GM21737 (cell line): ENCODE measurements around the gene MRPL51.
A peak's percentile ranks its signal among the peaks of the same experiment; 100 is the strongest.
"Not testable (repeated sequence)": the region's sequence is repeated elsewhere in the genome, so short reads cannot be mapped to it uniquely, and the experiment has no call there.

Experiments used
- ATAC-seq: cut with Tn5 transposase; IDR thresholded peaks from one replicate; pipeline ENCODE4 v1.9.1; 2021; ENCODE audit warnings: mild to moderate bottlenecking, moderate library complexity; ENCODE audit not compliant: unreplicated experiment

Gene MRPL51

DNA sequence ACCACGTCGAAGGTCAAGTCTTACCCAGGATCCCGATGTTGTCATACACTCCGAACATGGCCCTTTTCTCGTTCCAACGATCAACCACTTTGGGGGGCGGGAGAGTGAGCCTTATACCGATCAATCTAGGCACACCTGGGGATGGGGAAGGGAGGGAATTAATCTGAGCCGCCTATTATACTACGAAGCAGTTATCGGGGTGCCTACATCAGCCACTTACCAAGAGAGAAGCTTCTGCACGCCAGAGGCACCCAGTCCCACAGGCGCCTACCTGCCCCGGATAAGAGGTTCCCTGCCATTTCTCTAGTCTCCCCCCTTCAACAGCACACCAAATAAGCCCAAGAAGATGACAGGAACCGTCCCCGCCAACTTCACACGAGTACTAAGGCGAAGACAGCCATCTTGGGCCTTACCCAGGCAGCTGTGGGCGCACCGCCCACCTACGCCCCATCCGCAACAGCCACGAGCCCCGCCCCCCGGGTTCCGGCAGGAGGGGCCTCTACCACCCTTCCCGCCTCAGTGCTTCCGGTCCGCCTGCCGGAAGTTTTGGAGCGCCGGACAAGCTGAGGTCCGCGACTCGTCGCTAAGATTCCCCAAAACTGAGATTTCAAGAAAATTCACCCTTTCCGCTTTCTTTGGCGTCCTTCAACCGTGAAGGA is at the start of gene MRPL51:
MRPL51 (minus strand) TSS at position 425 of the 659 bp plus-strand sequence; CDS start at position 299, 126 bp downstream.
- peak; percentile 68 for ATAC-seq

DNA sequence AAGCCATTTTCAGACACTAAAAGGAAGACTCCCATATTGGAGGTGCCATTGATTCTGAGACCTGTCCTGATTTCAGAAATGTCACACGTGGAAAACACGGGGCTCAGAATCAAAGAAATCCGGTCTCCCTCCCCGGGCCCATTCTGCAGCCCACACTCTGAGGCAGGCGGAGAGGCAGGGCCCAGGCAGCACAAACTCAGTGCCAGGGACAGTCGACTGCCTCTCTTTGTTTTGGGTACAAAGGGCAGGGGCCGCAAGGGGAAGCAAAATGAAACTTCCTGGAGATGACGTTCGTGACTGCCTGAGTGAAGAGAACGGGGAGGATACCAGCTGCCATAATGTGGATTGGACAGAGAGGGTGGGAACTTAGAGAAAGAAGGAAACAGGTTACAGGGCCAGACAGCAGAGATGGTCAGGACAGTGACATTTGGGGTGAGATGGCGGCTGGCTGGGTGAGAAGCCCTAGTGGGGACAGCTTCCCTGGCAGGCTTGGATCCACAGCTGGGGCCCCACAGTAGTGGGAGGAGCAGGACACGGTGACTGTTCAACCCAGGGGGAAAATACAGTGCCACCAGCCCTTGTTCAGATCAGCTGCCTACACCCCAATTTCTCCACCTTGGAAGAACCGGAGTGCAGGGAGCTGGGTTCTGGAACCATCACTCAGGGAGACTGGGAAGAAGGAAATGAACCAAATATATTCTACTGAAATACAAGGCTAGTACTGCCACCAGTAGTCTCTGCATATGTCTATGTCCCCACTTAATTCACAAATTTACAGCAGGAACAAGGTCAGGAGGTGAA is 49.3 kb upstream of the MRPL51 start:
- ATAC-seq: no peak

DNA sequence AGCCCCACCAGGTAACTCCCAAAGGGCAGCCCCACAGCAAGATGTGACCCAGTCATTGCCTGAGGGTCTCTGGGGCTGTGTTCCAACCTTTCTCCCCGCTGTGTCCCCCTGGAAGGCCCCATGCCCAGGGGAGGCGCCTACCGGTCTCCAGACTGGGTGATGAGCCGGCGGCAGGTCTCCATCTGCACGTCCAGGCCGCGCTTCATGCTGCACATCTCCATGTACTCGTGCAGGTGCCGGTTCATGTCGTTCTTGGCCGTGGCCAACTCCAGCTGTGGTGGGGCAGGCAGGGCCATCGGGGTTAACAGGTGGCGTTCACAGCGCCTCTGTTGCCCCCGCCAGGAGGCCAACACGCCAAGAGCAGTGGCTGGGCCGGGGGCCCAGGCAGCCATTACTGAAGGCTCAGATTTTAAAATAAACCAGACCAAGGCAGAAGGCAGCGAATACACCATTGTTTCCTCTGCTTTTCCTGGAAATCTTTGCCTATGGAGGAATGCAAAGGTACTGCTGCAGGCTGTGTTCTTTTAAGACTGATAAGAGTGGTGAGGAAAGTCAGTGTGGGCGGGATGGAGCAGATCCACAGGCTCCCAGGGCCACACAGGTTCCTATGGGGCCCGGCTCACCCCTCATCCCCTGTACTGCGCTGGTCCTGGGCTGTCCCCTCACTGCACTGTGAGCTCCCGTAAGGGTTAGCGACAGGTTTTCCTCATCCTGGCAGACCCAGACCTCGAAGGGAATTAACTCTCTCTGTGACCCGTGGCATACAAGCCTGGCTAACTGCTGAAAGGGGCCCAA is 48.5 kb upstream of the MRPL51 start:
- ATAC-seq: no peak

DNA sequence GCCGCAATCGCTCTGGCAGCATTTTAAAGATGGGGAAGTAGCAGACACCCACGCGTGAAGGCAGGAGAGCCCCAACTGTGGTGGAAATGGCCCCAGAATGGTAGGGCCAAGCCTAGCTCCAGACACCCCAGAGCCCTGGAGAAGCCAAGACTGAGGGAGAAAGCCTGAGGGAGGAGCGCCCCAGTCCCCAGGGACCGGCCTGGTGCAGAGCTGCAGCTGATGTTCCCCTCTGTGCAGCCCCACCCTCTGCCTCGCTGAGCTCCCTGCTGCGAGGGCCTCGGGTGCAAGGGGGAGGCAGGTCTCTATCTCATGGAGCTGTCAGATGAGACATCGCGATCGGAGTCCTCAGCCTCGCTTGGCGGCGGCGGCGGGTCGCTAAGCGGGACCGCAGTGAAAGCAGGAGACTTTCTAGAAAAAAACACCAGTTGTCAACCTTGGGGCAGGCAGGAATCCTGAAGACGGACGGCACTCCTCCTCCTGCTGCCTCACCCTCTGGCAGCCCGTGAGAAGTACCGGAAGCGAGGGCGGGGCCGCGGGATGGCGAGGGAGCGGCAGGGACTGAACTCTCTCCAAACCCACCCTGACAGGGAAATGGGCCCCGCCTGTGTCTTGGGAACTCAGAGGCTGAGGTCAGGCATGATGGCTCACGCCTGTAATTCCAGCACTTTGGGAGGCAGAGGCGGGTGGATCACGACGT is 47.3 kb upstream of the MRPL51 start:
- ATAC-seq: peak; percentile 25

DNA sequence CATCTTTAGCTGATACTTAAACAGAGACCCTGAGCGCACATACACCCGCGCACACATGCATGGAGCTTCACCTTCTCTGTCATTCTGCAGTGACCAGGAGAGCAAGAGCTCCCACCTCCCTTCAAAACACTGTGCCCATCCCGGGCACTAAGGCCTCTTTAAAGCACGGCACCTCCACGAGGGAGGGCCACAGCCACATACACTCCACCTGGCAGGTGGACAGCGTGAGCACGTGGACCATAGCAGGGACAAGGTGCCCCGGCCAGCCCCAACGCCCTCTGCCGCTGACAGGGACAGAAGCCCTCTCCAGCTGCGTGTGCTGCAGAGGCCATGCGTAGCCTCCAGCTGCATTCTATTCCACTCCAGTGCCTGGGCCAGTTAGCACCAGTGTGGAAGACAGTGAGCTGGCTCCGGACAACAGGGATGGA is 46.7 kb upstream of the MRPL51 start:
- no peak for ATAC-seq

DNA sequence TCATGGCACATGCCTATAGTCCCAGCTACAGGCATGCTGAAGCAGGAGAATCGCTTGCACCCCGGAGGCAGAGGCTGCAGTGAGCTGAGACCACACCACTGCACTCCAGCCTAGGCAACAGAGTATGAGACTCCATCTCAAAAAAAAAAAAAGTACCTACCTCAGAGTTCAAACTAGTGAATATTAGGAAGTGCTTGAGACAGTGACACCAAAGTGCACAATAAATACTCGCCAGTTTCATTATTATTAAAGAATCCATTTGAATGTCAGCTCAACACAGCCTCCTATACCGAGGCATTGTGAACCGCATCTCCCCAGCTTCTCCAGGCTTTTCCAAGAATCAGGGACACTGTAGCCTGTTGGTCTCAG is 46.2 kb upstream of the MRPL51 start:
- ATAC-seq: no peak

DNA sequence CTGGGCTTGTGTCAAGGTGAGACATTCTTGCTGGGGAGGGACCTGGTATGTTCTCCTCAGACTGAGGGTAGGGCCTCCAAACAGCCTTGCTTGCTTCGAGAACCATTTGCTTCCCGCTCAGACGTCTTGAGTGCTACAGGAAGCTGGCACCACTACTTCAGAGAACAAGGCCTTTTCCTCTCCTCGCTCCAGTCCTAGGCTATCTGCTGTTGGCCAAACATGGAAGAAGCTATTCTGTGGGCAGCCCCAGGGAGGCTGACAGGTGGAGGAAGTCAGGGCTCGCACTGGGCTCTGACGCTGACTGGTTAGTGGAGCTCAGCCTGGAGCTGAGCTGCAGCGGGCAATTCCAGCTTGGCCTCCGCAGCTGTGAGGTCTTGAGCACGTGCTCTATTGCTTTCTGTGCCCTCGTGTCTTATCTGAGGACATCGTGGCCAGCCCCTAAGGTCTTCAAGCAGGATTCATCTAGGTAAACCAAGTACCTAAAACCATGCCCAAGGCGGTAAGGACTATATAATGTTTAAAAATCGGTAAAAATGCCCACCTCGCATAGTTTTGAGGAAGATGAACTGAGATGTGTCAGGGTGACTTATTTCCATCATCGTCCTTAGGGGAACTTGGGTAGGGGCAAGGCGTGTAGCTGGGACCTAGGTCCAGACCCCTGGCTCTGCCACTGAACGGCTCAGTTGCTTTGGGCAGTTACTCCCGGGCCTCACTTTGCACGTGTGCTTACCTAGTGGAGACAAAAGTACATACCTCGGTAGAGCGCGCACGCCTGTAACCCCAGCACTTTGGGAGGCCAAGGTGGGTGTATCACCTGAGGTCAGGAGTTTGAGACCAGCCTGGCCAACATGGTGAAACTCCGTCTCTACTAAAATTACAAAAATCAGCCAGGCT is 45.6 kb upstream of the MRPL51 start:
- ATAC-seq: no peak

DNA sequence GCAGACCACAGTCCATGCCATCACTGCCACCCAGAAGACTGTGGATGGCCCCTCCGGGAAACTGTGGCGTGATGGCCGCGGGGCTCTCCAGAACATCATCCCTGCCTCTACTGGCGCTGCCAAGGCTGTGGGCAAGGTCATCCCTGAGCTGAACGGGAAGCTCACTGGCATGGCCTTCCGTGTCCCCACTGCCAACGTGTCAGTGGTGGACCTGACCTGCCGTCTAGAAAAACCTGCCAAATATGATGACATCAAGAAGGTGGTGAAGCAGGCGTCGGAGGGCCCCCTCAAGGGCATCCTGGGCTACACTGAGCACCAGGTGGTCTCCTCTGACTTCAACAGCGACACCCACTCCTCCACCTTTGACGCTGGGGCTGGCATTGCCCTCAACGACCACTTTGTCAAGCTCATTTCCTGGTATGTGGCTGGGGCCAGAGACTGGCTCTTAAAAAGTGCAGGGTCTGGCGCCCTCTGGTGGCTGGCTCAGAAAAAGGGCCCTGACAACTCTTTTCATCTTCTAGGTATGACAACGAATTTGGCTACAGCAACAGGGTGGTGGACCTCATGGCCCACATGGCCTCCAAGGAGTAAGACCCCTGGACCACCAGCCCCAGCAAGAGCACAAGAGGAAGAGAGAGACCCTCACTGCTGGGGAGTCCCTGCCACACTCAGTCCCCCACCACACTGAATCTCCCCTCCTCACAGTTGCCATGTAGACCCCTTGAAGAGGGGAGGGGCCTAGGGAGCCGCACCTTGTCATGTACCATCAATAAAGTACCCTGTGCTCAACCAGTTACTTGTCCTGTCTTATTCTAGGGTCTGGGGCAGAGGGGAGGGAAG is 44.7 kb upstream of the MRPL51 start:
- not testable (repeated sequence) for ATAC-seq

DNA sequence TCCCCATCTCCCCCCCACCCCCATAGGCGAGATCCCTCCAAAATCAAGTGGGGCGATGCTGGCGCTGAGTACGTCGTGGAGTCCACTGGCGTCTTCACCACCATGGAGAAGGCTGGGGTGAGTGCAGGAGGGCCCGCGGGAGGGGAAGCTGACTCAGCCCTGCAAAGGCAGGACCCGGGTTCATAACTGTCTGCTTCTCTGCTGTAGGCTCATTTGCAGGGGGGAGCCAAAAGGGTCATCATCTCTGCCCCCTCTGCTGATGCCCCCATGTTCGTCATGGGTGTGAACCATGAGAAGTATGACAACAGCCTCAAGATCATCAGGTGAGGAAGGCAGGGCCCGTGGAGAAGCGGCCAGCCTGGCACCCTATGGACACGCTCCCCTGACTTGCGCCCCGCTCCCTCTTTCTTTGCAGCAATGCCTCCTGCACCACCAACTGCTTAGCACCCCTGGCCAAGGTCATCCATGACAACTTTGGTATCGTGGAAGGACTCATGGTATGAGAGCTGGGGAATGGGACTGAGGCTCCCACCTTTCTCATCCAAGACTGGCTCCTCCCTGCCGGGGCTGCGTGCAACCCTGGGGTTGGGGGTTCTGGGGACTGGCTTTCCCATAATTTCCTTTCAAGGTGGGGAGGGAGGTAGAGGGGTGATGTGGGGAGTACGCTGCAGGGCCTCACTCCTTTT is 44.0 kb upstream of the MRPL51 start:
- no peak for ATAC-seq

DNA sequence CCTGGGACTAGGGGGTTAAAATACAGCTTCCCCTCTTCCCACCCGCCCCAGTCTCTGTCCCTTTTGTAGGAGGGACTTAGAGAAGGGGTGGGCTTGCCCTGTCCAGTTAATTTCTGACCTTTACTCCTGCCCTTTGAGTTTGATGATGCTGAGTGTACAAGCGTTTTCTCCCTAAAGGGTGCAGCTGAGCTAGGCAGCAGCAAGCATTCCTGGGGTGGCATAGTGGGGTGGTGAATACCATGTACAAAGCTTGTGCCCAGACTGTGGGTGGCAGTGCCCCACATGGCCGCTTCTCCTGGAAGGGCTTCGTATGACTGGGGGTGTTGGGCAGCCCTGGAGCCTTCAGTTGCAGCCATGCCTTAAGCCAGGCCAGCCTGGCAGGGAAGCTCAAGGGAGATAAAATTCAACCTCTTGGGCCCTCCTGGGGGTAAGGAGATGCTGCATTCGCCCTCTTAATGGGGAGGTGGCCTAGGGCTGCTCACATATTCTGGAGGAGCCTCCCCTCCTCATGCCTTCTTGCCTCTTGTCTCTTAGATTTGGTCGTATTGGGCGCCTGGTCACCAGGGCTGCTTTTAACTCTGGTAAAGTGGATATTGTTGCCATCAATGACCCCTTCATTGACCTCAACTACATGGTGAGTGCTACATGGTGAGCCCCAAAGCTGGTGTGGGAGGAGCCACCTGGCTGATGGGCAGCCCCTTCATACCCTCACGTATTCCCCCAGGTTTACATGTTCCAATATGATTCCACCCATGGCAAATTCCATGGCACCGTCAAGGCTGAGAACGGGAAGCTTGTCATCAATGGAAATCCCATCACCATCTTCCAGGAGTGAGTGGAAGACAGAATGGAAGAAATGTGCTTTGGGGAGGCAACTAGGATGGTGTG is 43.1 kb upstream of the MRPL51 start:
- ATAC-seq: no peak

DNA sequence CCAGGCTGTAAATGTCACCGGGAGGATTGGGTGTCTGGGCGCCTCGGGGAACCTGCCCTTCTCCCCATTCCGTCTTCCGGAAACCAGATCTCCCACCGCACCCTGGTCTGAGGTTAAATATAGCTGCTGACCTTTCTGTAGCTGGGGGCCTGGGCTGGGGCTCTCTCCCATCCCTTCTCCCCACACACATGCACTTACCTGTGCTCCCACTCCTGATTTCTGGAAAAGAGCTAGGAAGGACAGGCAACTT is 42.6 kb upstream of the MRPL51 start:
- no peak for ATAC-seq

DNA sequence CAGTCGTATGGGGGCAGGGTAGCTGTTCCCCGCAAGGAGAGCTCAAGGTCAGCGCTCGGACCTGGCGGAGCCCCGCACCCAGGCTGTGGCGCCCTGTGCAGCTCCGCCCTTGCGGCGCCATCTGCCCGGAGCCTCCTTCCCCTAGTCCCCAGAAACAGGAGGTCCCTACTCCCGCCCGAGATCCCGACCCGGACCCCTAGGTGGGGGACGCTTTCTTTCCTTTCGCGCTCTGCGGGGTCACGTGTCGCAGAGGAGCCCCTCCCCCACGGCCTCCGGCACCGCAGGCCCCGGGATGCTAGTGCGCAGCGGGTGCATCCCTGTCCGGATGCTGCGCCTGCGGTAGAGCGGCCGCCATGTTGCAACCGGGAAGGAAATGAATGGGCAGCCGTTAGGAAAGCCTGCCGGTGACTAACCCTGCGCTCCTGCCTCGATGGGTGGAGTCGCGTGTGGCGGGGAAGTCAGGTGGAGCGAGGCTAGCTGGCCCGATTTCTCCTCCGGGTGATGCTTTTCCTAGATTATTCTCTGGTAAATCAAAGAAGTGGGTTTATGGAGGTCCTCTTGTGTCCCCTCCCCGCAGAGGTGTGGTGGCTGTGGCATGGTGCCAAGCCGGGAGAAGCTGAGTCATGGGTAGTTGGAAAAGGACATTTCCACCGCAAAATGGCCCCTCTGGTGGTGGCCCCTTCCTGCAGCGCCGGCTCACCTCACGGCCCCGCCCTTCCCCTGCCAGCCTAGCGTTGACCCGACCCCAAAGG is 42.1 kb upstream of the MRPL51 start:
- ATAC-seq: no peak

DNA sequence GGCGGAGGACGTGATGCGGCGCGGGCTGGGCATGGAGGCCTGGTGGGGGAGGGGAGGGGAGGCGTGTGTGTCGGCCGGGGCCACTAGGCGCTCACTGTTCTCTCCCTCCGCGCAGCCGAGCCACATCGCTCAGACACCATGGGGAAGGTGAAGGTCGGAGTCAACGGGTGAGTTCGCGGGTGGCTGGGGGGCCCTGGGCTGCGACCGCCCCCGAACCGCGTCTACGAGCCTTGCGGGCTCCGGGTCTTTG is 41.6 kb upstream of the MRPL51 start:
- no peak for ATAC-seq

DNA sequence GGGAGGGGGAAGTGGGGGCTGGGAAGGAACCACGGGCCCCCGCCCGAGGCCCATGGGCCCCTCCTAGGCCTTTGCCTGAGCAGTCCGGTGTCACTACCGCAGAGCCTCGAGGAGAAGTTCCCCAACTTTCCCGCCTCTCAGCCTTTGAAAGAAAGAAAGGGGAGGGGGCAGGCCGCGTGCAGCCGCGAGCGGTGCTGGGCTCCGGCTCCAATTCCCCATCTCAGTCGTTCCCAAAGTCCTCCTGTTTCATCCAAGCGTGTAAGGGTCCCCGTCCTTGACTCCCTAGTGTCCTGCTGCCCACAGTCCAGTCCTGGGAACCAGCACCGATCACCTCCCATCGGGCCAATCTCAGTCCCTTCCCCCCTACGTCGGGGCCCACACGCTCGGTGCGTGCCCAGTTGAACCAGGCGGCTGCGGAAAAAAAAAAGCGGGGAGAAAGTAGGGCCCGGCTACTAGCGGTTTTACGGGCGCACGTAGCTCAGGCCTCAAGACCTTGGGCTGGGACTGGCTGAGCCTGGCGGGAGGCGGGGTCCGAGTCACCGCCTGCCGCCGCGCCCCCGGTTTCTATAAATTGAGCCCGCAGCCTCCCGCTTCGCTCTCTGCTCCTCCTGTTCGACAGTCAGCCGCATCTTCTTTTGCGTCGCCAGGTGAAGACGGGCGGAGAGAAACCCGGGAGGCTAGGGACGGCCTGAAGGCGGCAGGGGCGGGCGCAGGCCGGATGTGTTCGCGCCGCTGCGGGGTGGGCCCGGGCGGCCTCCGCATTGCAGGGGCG is 41.0 kb upstream of the MRPL51 start, which contains the start of gene GAPDH:
GAPDH (plus strand) TSS at position 595 of the 772 bp plus-strand sequence. CDS start 316 bp downstream, outside the sequence.
- peak; percentile 48 for ATAC-seq

DNA sequence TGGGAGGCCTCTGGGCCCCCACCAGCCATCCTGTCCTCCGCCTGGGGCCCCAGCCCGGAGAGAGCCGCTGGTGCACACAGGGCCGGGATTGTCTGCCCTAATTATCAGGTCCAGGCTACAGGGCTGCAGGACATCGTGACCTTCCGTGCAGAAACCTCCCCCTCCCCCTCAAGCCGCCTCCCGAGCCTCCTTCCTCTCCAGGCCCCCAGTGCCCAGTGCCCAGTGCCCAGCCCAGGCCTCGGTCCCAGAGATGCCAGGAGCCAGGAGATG is 40.5 kb upstream of the MRPL51 start:
- ATAC-seq: peak; percentile 12

DNA sequence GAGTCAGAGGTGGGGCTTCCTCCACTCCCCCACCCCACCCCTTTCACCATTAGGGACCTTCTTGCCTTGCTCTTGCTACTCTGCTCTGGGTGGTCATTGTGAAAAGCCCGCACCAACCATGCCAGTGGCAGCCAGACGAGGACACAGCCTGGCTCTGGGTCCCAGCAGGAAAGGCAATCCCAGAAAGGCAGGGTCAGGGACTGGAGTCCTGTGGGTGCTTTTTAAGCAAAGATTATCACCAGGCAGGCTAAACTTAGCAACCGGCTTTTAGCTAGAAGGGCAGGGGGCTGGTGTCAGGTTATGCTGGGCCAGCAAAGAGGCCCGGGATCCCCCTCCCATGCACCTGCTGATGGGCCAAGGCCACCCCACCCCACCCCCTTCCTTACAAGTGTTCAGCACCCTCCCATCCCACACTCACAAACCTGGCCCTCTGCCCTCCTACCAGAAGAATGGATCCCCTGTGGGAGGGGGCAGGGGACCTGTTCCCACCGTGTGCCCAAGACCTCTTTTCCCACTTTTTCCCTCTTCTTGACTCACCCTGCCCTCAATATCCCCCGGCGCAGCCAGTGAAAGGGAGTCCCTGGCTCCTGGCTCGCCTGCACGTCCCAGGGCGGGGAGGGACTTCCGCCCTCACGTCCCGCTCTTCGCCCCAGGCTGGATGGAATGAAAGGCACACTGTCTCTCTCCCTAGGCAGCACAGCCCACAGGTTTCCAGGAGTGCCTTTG is 40.0 kb upstream of the MRPL51 start:
- ATAC-seq: peak; percentile 6
